MM.1S (cell line): ENCODE data around the gene HOXB7.

Source experiments
- CTCF ChIP-seq: fragments of 300-600 bp; sonication (generic); IDR thresholded peaks from 2 replicates; pipeline ENCODE4 v1.5.1; 2016; ENCODE audit warnings: antibody characterized with exemption, low read length, mixed read lengths
- EZH2 ChIP-seq: fragments of 300-600 bp; sonication (generic); optimal IDR thresholded peaks from 2 replicates; pipeline ENCODE3; 2017; ENCODE audit warnings: low read depth, mild to moderate bottlenecking, antibody characterized with exemption, low read length, mixed read lengths
- EZH2phosphoT487 ChIP-seq: fragments of 300-600 bp; sonication (generic); IDR thresholded peaks from 2 replicates; pipeline ENCODE4 v1.6.1; 2018; ENCODE audit warnings: antibody characterized with exemption, low read length

DNA sequence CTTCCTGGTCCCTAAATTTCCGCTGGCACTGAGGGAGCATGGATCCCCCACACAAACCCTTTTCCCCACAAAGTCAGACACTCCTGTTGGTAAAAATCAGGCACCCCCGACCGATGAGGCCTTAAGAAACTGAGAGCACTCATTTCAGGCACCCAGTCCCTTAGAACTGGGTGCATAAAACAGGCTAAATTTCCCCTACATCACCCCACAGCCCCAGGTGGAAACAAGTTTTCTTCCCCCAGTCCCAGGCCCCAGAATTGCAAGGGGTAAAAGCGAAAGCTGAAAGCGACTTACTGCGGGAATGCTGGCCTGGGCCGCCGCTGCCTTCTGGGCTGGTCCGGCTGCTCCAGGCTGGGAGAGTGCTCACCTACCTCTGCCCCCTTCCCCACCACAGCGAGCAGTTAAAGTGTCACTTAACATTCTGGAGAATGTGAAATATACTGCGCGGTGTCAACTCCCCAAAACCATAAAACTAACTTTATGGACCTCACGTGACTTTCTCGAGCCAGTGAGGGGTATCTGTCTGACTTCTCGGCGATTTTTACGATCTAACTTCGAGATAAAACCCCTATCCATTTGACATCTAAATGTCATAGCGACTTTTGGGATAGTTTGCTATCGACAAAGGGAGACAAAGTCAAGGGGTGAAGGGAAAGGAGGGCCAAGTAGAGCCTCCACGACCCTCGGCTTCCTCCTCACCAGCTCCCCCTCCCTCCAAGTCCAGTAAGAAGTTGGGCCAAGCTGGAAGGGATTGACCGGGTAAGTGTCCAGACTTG is 20.8 kb downstream of the HOXB7 start, which contains the start of gene HOXB3:
- TF ChIP-seq CTCF: no peak
- TF ChIP-seq EZH2: no peak
- TF ChIP-seq EZH2phosphoT487: no peak
